Gastroesophageal sphincter (tissue), 3 donors: Measurements from ENCODE around the gene DBT.

Source experiments
- CTCF ChIP-seq, 4 experiments: fragments of 200-600 bp in 2 of 4; fragments of 450-650 bp in 2 of 4; sonication (generic) in 1 of 4; IDR thresholded peaks; one replicate each; pipeline ENCODE4 v1.5.1; 2017 to 2019; ENCODE audit warnings: antibody characterized with exemption in 4 of 4, mild to moderate bottlenecking in 2 of 4, moderate library complexity in 2 of 4
- EP300 ChIP-seq: sonication (generic); formaldehyde crosslinking; IDR thresholded peaks from one replicate; pipeline ENCODE4 v1.6.1; 2017; ENCODE audit warnings: antibody characterized with exemption, mild to moderate bottlenecking

DNA sequence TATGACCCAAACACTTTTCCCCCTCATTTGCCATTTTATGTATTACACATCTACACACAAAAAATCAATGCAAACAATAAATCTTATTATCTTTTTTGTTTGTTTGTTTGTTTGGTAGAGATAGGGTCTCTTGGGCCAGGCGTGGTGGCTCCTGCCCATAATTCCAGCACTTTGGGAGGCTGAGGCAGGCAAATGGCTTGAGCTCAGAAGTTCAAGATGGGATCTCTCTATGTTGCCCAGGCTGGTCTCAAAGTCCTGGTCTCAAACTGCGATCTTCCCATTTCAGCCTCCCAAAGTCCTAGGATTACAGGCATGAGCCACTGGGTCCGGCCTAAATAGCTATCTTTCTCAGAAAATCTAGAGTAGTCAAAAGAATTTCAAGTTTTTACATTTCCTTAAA is 1.2 kb upstream of the DBT start:
- TF ChIP-seq CTCF (IDR thresholded peaks at IDR 0.05) = no peak
- no peak for TF ChIP-seq EP300
